ENCODE results near the gene SEC14L1.

Gene SEC14L1

GRCh38 chr17:77213778-77214132 lies 73.0 kb downstream of the SEC14L1 start:
- Histone ChIP-seq H3K4me3 (ENCODE audit: low read depth, low read length) (no peak overlapping the region), H3K36me3 (replicated peaks) (peaks cover 76% of the 10 kb centered on the region), H3K27ac (no peak overlapping the region), H3K27me3 (replicated peaks) (no peaks in the 10 kb centered on the region)
- DNase-seq: no peak
- in situ Hi-C loops (cut with HindIII; ENCODE audit: low pct_ligation_motif_present, low sequenced_read_pairs): no loop called here
- TF ChIP-seq CTCF (IDR thresholded peaks at IDR 0.05; ENCODE audit: low read depth, low read length, missing control alignments): no peak

- peaks cover 75% of the 10 kb centered on the region for H3K36me3 ChIP-seq (replicated peaks)
- no peaks in the 10 kb centered on the region for H3K27me3 ChIP-seq (replicated peaks)
- no peak for TF ChIP-seq CTCF (IDR thresholded peaks at IDR 0.05; ENCODE audit: low read depth, low read length, missing control alignments)
- in situ Hi-C loops (cut with HindIII; ENCODE audit: low pct_ligation_motif_present, low sequenced_read_pairs): no loop called here
- no peak overlapping the region for H3K27ac ChIP-seq
- DNase-seq: no peak
- H3K4me3 ChIP-seq (ENCODE audit: low read depth, low read length): no peak overlapping the region
Measured at GRCh38 chr17:77214328-77214727, 73.6 kb downstream of the SEC14L1 start.

GRCh38 chr17:77214743-77215142 lies 74.0 kb downstream of the SEC14L1 start:
- in situ Hi-C loops (cut with HindIII; ENCODE audit: low pct_ligation_motif_present, low sequenced_read_pairs): no loop called here
- H3K36me3 ChIP-seq (replicated peaks): peaks cover 71% of the 10 kb centered on the region
- H3K27ac ChIP-seq: no peak overlapping the region
- DNase-seq: peak; percentile 11
- no peaks in the 10 kb centered on the region for H3K27me3 ChIP-seq (replicated peaks)
- no peak overlapping the region for H3K4me3 ChIP-seq (ENCODE audit: low read depth, low read length)
- TF ChIP-seq CTCF (IDR thresholded peaks at IDR 0.05; ENCODE audit: low read depth, low read length, missing control alignments): peak; percentile 81

- Histone ChIP-seq H3K27ac (no peak overlapping the region), H3K27me3 (replicated peaks) (no peaks in the 10 kb centered on the region), H3K36me3 (replicated peaks) (peaks cover 65% of the 10 kb centered on the region), H3K4me3 (ENCODE audit: low read depth, low read length) (no peak overlapping the region)
- no peak for TF ChIP-seq CTCF (IDR thresholded peaks at IDR 0.05; ENCODE audit: low read depth, low read length, missing control alignments)
- no peak for DNase-seq
- in situ Hi-C loops (cut with HindIII; ENCODE audit: low pct_ligation_motif_present, low sequenced_read_pairs): no loop called here
Measured at GRCh38 chr17:77215281-77215680, 74.5 kb downstream of the SEC14L1 start.

GRCh38 chr17:77216486-77216885 lies 75.7 kb downstream of the SEC14L1 start:
- H3K4me3 ChIP-seq (ENCODE audit: low read depth, low read length): no peak overlapping the region
- no peak for DNase-seq
- H3K27ac ChIP-seq: no peak overlapping the region
- no peaks in the 10 kb centered on the region for H3K27me3 ChIP-seq (replicated peaks)
- TF ChIP-seq CTCF (IDR thresholded peaks at IDR 0.05; ENCODE audit: low read depth, low read length, missing control alignments): no peak
- peaks cover 53% of the 10 kb centered on the region for H3K36me3 ChIP-seq (replicated peaks)
- in situ Hi-C loops (cut with HindIII; ENCODE audit: low pct_ligation_motif_present, low sequenced_read_pairs): no loop called here

- peaks cover 47% of the 10 kb centered on the region for H3K36me3 ChIP-seq (replicated peaks)
- DNase-seq: no peak
- in situ Hi-C loops (cut with HindIII; ENCODE audit: low pct_ligation_motif_present, low sequenced_read_pairs): no loop called here
- TF ChIP-seq CTCF (IDR thresholded peaks at IDR 0.05; ENCODE audit: low read depth, low read length, missing control alignments): no peak
- H3K4me3 ChIP-seq (ENCODE audit: low read depth, low read length): no peak overlapping the region
- H3K27ac ChIP-seq: no peak overlapping the region
- H3K27me3 ChIP-seq (replicated peaks): no peaks in the 10 kb centered on the region
Measured at GRCh38 chr17:77217123-77217522, 76.4 kb downstream of the SEC14L1 start.

Measured in brain microvascular endothelial cell (primary cell).